Cerebellar nuclear complex (tissue), 1 donor: ENCODE data around the gene DSC1.
"Not testable (repeated sequence)": the region's sequence is repeated elsewhere in the genome, so short reads cannot be mapped to it uniquely, and the experiment has no call there.

Experiments
- DNase-seq, 2 experiments: peaks; one replicate each; lab custom pipeline; 2025; lab: John Stamatoyannopoulos, UW

DSC1 gene

DNA sequence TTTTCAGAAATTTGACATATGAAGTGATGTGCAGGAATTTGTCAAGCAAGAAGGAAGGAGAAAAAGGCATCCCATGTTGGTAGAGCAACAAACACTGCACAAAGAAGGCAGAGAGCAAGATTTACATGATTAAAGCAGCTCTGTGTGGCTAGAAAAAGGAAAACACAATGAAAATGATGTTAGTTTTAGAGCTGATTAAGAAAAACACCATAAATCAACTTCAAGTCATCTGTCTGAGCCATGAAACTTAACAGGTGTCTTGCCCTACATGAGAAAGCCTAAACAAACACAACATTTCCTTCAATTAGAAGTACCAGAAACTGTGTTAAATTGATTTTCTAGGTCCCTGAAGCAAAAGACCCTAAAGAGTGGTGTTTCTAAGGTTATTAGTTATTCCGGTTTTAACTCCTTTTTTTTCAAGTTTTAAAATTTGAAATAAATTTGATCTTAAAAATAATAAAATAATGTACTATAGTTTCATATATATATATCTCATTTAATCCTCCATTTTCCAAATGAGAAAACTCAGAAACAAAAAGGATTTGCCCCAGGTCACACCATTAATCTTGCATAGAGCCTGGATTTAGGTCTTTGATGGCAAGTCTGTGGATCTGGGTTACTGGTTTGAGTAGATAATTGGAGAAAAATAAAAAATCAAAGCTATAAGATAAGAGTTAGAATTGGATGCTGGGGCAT, 8.6 kb upstream of the DSC1 start:
- no peak for DNase-seq

DNA sequence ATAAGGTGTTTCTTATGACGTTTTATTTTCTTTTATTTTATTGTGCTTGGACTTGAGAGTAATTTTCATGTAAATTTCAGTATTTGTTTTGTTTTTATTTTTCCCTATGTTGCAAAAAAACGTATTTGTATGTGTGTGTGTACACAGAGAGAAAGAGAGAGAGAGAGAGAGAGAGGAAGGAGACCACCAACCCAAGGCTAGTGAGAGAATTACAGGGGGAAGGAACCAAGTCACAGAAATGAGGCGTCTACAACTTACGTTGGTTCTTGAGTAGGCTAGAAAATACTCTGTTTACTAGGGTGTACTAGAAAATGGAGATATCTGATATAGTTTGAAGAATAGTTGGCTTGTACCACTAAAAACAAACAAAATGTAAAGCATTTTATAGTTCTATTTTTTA, 7.7 kb upstream of the DSC1 start:
- DNase-seq: no peak

DNA sequence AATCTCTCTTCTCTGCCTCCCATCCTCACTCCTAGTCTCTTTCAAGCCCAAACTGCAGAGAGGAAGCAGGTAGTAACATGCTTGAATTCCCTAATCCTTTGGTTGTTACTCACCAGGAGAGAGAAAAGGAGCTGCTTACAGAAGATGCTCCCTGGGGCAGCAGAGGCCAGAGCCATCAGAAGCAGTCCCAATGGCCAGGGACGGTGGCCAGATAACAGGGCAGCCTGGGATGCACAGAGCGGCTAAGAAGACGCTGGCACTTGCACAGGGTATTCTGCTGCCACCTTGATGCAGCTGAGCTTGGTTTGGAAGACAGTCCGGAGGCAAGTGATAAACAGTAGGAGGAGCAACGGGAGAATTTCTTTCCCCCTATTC, 250 bp downstream of the DSC1 start:
- DNase-seq: no peak

DNA sequence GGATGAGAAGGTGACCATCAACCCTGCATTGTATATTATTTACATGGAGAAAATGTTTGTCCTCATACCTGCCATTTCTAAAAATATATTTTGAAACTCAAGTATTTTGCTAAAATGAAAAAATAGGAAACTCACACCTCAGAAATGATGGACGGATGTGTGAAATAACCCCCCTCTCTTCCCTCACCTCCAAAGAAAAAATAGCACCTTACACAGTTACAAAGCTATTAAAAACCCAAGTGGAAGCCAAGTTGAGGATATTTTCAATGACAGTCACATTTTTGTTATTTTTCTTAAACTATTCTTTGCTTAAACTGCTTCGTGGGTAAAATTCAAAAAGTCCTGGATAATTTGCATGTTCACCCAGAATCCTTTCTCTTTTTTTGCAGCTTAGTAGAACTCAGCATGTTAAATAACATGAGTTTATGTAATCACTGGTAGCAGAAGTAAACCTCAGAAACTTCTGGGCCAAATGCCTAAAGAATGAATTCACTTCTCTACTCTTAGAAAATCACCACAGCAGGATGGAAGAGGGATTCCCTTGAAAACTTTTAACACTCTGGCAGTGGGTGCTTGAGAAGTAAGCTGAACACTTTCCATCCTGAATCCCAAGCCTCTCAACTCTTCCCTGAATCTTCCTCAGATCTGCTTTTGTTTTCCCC, 768 bp downstream of the DSC1 start:
- no peak for DNase-seq

DNA sequence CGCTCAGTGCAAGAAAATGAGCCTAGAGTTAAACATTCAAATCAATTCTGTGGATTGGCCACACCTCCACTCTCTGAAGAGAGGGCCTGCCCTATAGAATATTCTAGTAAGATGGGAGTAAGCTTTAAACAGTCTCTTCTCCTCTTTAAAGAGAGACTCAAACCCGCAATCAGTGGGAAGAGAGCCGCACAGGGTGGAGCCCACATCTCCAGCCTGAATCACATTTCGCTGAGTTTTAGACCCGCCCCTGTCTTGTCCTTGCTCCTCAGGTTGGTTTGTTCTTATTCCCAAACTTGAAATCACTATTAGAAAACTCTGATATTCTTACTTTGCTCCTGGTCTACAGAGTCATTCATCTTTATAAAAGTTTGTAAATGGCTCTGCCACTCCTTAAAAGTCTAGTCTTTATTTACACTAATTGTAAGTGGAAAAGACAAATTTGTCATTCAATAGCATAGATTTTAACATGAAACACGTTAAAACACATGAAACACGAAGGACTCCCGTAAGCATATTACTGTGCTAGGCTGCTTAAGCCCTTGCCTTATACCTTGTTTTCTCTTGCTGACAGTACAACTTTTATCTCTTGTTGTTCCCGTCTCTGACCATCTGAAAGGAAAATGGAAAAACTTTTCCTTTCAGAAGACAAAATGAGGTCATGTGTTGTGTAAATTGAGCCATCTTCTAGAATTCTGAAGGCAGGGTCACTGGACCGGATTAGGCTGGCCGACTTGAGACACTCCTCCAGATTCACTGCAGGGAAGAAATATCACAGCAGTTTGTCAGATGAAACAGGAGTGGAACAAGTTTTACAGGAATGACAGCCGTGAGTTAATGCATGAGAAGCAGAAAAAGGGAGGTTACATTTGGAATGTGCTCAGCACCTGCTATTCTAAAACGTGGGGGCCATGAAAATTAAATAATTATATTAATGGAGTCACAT, 5.6 kb downstream of the DSC1 start:
- no peak for DNase-seq

DNA sequence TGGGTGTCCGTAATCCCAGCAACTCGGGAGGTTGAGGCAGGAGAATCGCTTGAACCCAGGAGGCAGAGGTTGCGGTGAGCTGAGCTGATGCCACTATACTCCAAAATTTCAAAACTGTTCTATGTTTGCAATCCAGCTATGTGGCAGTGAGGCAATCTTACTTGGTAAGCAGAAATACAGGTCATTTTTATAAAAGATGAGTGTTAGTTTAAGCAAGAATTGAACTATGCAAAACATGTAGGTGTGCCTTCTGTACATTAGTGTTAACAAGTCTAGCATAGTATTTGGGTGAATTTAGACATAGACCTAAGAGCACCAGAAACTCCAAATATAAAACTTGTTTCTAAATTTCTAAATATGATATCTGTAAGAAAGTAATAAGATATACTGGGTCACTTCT, 7.2 kb downstream of the DSC1 start:
- no peak for DNase-seq

DNA sequence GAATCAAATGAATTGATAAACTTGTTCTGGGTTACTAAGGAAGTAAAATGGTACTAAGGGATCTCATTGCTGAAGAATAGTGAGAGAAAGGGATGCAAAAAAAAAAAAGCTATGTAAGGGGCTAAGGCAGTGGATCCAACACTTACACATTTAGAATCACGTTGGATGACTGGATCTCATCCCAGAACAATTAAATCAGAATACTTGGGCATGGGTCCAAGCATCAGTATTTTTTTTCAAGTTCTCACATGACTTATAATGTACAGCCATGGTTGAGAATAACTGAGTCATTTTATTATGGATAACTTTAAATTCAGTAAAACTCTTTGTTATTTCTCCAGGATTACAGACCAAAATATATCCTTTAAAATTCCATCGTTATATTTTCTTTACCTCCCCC, 8.5 kb downstream of the DSC1 start:
- DNase-seq: no peak

DNA sequence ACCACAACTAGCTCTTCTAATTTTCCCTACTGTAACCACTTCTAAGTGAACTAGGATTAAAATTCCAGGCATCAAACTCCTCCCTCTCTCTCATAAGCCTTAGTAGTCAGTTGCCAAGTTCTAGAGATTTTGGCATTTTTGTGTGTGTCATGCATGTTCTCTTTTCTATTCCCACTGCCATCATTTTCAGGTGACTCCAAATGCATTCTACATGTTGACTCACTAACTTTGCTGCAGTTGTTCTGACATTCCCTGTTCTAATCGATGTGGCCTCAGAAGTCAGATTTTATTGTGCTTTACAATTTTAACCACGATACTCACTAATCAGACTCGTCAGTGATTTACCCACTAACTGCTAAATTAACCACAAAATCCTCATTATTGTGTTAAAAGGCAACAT, 13.3 kb downstream of the DSC1 start:
- no peak for DNase-seq

DNA sequence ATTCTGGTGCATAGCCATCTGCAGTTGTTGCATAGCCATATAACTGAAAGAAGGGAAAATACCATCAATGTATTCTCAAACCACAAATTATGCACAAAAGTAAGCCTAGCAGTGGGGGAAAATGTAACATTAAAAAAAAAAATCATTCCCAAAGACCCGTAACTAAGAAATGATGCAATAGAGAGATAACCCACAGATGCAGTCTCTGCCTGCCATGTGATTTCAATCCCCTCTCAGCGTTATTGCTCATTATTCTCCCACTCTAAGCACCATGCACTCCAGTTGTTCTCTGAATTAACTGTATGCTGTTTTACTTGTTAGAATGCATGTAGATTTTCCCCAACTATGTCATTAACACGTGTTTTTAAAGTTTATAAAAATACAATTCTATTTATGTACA, 14.1 kb downstream of the DSC1 start:
- DNase-seq: no peak

DNA sequence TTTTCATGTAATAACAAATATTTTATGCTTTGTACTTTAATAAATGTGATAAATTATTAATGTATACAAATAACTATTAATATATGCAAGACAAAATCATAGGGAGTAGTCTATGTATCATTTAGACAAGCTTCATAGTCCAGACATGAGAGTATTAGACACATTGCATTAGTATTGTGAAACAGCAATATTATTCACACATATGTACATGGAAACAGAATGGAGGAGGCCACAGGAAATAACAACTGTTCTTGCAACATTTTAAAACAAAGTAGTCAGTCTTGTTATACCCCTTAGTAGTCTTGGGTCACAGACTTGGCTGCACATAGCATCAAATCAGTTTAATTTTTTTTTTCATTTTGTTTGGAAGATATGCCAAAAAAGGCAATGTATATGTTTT, 15.8 kb downstream of the DSC1 start:
- DNase-seq: no peak

DNA sequence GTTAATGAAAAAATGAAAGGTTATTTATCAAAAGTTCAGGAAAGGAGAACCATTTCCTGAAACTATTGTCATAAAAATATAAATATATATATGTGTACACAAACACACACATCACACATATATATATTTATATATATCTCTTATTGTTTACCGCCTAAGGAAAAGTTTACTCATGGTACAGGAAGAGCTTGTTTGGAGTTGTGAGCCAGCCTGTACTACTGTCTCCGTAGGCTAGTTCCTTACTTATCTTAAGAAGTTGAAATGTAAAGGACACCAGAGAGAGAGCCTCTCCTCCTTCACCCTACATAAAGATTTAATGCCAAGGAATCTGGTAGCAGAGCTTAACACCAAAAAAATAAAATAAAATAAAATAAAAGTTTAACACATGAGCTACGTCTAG, 19.6 kb downstream of the DSC1 start:
- no peak for DNase-seq

DNA sequence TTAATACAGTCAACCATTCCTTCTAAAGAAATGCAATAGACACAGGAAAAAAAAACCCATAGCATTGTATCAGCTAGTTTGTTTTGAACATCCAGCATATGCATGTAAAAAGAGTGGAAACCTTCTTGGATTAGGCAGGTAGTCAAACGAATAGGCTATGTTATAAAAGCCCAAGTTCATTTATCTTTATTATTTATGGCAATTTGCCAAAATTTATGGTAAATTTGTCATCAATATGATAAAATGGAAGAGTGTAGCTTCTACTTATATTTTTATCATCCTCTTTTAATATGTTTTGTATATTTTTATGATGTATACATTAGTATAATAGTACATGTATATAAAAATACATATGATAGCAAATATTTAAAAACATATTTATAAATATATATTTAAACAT, 23.9 kb downstream of the DSC1 start:
- DNase-seq: no peak

DNA sequence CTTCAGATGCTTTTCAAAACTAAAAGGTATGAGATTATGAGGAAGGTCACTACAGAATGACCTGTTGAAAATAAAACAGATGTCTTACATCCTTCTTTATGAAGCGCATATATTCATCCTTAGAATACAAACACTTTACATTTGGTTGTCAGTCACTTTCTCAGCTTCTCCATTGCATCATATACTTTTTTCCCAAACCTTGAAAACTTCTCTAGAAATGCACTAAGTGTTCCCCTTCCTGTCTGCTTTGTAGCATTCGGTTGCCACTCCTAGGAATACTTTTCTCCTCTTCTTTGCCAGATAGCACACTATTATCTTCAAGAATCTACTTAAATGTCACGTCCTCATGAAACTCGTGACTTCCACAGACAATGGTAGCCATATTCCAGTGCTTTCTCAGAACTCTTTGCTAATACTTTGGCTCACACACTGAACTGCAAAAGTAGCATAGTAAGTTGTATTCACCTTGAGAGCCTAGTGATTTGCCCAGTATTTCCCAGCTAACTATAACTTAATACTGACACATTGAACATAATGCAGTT, 27.6 kb downstream of the DSC1 start:
- DNase-seq: no peak

DNA sequence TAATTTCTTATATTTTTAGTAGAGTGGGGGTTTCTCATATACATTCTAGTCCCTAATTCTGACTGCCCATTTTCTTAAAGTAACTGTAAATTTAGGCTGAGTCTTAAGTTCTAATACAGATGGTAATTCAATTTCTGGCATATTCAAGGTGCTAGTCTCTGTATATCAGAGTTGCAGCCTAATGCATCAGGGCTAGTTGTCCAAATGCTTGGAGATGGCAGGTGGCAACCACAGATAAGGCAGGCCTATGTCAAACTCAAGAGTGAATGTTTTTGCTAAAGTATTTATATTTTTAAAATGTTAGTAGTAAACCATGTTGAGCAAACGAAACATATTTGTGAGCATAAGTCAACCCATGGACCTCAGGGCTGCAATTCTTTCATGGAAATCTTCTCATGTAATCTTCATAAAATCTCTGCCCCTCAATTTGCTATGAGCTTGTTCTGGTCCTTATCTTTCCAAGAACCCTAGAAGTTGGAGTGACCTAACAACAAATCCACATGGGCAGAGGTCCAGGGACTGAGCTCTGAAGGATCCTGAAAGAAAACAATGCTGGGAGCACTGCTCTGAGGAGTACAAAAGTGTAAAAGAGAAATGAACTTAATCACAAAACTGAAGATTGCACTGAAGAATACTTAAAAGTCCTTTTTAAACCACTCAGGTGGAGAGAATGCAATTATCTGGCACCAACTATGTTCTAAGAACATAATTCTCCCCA, 33.1 kb downstream of the DSC1 start:
- no peak for DNase-seq

DNA sequence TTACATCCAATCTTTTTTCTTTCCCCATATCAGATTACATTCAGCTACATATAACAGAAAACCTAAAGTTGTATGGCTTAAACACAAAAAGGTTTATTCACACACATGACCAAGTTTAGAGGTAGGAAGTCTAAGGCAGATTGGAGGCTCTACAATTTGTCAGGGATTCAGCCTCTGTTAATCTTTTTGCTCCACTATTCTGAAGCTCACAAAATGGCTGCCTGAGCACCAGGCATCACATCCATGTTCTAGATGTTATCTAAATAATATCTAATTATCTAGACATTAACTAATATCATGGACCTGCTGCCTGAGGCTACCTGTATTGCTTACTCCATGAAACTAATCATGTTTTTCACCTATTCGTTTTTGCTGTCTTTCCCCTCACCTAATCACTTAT, 36.8 kb downstream of the DSC1 start:
- no peak for DNase-seq

DNA sequence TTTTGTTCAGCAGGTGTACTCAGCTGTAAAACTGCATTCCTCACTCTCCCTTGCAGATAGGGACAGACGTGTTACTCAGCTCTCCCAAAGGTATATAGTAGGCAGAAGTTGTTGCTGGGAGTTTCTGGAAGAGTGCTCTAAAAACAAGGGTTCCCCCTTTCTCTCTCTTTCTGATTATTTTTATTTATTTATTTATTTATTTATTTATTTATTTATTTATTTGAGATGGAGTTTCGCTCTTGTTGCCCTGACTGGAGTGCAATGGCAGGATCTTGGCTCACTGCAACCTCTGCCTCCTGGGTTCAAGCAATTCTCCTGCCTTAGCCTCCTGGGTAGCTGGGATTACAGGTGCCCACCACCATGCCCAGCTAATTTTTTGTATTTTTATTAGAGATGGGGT, 39.5 kb downstream of the DSC1 start:
- not testable (repeated sequence) for DNase-seq

DNA sequence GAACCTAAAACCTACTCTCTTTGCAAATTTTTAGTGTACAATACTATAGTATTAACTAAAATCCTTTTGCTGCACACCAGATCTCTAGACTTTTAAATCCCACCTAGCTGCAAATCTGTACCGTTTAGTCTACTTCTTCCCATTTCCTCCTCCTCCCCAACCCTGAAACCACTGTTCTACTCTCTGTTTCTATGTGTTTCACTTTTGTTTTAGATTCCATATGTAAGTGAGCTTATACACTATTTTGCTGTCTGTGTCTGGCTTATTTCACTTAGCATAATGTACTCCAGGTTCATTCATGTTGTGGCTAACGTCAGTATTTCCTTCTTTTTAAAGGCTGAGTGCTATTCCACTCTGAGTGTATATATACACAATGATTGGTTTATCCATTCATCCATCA, 42.1 kb downstream of the DSC1 start:
- no peak for DNase-seq

DNA sequence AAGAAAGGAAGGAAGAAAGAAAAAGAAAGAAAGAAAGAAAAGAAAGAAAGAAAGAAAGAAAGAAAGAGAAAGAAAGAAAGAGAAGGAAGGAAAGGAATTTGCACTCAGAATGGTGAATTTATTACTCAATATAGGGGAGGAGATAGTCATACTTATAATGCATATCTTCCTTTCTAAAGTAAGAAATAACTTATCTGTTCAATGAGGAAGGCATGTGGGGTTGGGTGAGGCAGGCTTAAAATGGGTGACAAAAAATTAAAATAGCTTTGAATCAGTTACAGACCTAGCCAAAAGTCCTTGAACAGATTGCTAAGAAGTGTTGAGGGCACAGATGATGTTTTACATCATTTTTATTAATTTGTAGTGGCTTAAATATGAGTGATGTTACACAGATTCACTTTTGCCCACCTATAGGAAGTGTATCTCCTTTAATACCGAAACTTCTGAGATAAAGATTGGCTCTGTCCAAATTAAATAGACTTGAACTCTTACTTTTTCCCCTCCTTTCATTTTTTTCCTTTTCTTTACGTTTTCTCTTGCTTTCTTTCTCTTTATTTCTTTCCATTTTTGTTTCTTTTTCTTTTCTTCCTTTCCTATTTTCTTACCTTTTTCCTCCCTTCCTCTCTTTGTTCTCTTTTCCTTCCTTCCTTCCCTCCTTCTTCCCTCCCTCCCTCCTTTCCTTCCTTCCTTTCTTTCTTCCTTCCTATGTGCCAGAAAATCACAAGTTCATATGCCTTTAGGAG, 45.6 kb downstream of the DSC1 start:
- DNase-seq: no peak

DNA sequence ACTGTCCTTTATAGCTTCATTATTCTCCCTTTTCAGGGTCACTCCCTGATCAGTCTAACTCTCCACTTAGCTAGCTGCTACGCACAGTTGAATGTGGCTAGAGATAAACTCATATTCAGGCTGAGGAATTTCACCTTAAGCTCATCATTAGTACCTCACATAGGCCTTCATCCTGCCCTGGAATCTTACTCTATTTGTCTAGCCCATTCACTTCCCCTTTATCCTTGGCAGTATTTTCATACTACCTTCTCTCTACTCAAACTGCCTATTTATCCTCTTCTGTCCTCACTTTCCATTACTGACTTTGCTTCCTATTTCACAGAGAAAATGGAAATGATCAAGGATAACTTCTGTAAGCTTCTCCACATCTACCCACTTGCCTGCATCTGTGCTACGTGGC, 49.9 kb downstream of the DSC1 start:
- no peak for DNase-seq

DNA sequence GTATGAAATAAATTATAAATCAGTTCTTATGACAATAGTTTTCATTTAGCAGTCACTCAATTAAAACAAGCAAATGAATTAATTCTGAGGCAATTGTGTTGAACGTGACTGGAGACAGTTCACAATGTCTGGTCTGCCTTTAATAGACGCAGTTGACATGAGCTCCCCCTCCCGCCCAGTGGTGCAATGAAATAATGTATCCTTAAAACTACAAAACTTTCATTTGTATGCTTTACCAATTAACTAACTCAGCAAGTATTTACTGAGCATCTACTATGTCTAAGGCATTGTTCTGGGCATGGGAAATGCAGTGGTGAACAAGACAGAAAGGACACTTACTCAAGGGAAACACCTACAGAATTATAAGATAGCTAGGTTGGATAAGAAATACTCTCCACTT, 56.9 kb downstream of the DSC1 start:
- no peak for DNase-seq

DNA sequence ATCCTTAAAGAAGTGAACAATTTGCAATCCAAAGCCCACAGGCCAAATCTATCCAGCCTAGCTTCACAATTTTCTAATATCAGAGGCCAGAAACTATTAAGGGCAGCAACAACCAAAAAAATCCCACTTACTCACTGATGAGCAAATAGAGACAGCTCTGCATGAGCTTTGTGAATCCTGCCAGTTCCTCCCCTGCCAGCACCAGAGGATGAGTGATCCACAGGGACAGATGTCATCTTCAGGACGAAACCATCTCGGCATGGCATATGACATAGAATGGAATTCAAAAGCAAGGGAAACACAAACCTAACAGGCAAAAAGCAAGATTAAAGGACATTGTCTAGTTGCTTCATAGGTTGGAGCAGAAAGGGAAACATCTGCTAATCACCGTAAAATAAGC, 58.2 kb downstream of the DSC1 start:
- no peak for DNase-seq
